ENCODE data around the gene EGLN2. TPM values are rescaled to one million over a fixed set of nuclear protein-coding genes. Genes with fewer than 3 reads are reported as not detected.
A peak's percentile ranks its signal among the peaks of the same experiment; 100 is the strongest.

EGLN2 gene
- total RNA-seq, 2 donors from 2014 or later = 50.8 to 51.4 TPM

DNA sequence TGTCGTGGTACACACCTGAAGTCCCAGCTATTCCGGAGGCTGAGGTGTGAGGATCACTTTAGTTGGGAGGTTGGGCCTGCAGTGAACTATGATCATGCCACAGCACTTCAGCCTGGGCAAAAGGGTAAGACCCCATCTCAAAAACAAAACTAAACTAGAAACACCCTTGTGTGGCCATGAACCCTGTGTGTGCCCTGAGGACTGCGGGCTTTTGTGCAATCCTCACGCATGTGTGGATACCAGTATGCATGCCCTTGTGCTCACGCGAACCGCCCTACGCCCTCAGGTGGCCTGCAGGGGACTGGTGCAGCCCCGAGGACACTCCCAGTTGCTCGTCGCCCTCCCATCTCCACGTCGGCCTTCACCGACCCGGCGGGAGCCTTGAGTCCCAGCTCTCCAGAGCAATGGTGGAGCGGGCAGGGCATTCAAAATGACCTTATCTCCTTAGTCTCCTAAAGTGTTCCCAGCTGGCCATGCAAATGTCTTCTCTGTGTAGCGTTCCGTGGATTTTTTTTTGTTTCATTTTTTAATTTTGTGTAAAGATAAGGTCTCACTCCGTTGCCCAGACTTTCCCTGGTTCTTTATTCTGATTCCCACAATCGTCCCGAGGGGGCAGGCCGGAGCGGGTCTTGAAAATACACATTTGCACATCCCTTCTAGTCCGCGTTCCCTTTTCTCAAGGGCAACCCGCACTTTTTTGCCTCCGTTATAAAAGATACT, 868 bp upstream of the EGLN2 start:
- peak in 2 of 3 donors; percentile 48 to 51 for TF ChIP-seq POLR2A (IDR thresholded peaks at IDR 0.05)
- TF ChIP-seq, protein P1, sequence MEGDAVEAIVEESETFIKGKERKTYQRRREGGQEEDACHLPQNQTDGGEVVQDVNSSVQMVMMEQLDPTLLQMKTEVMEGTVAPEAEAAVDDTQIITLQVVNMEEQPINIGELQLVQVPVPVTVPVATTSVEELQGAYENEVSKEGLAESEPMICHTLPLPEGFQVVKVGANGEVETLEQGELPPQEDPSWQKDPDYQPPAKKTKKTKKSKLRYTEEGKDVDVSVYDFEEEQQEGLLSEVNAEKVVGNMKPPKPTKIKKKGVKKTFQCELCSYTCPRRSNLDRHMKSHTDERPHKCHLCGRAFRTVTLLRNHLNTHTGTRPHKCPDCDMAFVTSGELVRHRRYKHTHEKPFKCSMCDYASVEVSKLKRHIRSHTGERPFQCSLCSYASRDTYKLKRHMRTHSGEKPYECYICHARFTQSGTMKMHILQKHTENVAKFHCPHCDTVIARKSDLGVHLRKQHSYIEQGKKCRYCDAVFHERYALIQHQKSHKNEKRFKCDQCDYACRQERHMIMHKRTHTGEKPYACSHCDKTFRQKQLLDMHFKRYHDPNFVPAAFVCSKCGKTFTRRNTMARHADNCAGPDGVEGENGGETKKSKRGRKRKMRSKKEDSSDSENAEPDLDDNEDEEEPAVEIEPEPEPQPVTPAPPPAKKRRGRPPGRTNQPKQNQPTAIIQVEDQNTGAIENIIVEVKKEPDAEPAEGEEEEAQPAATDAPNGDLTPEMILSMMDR (IDR thresholded peaks at IDR 0.05) = peak in 6 of 7 experiments; percentile 13 to 73 (median 52)
- Histone ChIP-seq H3K4me3 (peak overlapping the region in 1 of 2 donors; percentile 8), H3K9me3 (no peaks in the 10 kb centered on the region), H3K4me1 (peaks cover 40% of the 10 kb centered on the region), H3K27me3 (no peaks in the 10 kb centered on the region), H3K36me3 (replicated peaks in 1 of 2; ENCODE audit: insufficient read depth in 1 of 2, low read depth in 2 of 2) (no peaks in the 10 kb centered on the region), H3K27ac (peak overlapping the region; percentile 86 to 96 (median 91))
- intact Hi-C loops (cut with DNase I) = no loop called here
- WGBS, 2 donors = 7 to 8% methylated on average over 23 to 28 of the region's 28 CpGs
- peak; percentile 72 to 87 (median 78) for DNase-seq
- peak; percentile 30 for ATAC-seq

DNA sequence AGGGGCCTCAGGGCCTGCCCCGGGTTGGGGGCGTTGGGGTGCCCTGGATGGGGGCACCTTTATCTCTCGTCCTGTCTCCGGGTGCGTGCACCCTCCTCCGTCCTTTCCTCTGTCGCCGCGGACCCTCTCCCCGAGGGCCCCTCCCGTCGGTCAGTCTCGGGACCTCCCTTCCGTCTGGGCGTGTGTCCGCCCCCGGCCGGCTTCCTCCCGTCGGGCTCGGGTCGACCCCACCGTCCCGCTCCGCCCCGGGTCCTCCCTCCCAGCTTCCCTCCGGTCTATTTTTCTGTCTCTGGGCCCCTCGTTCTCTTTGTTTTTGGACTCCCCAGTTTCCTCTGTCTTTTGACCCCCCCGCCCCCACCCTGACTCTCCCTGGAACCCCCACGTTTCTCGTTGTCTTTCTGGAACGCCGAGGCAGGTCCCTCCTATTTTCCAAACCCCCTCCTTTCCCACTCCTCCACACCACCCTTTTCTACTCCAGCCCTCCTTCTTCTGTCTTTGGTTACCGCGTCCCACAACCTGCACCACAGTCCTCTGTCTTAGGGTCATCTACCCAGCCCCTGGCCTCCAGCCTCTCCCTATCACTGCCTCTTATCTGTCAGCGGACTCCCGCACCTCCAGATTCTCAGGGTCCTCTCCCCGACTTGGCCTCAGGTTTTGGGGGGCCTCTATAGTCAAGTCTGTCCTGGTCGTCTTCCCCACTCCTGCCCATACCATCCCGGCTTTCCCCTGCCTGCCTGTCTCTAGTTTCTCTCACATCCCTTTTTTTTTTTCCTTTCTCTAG, 757 bp downstream of the EGLN2 start:
- Histone ChIP-seq H3K4me1 (peaks cover 57% of the 10 kb centered on the region), H3K9me3 (no peaks in the 10 kb centered on the region), H3K36me3 (replicated peaks in 1 of 2; ENCODE audit: insufficient read depth in 1 of 2, low read depth in 2 of 2) (no peaks in the 10 kb centered on the region), H3K27ac (peak overlapping the region; percentile 86 to 96 (median 91)), H3K27me3 (no peaks in the 10 kb centered on the region), H3K4me3 (peak overlapping the region; percentile 80 to 86)
- ATAC-seq = no peak
- intact Hi-C loops (cut with DNase I) = no loop called here
- peak in 2 of 4 donors; percentile 42 to 43 for DNase-seq
- TF ChIP-seq, protein P1 (IDR thresholded peaks at IDR 0.05) = no peak
- no peak for TF ChIP-seq POLR2A (IDR thresholded peaks at IDR 0.05)
- WGBS, 2 donors = 3 to 4% methylated on average over 36 to 39 of the region's 40 CpGs

DNA sequence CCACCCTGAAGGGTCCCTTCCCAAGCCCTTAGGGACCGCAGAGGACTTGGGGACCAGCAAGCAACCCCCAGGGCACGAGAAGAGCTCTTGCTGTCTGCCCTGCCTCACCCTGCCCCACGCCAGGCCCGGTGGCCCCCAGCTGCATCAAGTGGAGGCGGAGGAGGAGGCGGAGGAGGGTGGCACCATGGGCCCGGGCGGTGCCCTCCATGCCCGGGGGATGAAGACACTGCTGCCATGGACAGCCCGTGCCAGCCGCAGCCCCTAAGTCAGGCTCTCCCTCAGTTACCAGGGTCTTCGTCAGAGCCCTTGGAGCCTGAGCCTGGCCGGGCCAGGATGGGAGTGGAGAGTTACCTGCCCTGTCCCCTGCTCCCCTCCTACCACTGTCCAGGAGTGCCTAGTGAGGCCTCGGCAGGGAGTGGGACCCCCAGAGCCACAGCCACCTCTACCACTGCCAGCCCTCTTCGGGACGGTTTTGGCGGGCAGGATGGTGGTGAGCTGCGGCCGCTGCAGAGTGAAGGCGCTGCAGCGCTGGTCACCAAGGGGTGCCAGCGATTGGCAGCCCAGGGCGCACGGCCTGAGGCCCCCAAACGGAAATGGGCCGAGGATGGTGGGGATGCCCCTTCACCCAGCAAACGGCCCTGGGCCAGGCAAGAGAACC, 1.5 kb downstream of the EGLN2 start:
- peak overlapping the region in 3 of 4 donors; percentile 86 to 96 (median 94) for H3K27ac ChIP-seq
- DNase-seq (no peak), ATAC-seq (no peak)
- H3K4me1 ChIP-seq = peaks cover 64% of the 10 kb centered on the region
- no peaks in the 10 kb centered on the region for H3K27me3 ChIP-seq
- TF ChIP-seq, protein P1 (IDR thresholded peaks at IDR 0.05) = no peak
- no peak for TF ChIP-seq POLR2A (IDR thresholded peaks at IDR 0.05)
- no peaks in the 10 kb centered on the region for H3K9me3 ChIP-seq
- WGBS, 2 donors = 71 to 73% methylated on average over 13 to 24 of the region's 27 CpGs
- H3K36me3 ChIP-seq (replicated peaks in 1 of 2; ENCODE audit: insufficient read depth in 1 of 2, low read depth in 2 of 2) = no peaks in the 10 kb centered on the region
- intact Hi-C loops (cut with DNase I) = no loop called here
- no peak overlapping the region for H3K4me3 ChIP-seq

DNA sequence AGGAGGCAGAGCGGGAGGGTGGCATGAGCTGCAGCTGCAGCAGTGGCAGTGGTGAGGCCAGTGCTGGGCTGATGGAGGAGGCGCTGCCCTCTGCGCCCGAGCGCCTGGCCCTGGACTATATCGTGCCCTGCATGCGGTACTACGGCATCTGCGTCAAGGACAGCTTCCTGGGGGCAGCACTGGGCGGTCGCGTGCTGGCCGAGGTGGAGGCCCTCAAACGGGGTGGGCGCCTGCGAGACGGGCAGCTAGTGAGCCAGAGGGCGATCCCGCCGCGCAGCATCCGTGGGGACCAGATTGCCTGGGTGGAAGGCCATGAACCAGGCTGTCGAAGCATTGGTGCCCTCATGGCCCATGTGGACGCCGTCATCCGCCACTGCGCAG, 2.0 kb downstream of the EGLN2 start:
- no peak overlapping the region for H3K4me3 ChIP-seq
- no peak for TF ChIP-seq POLR2A (IDR thresholded peaks at IDR 0.05)
- TF ChIP-seq, protein P1 (IDR thresholded peaks at IDR 0.05) = no peak
- H3K4me1 ChIP-seq = peaks cover 69% of the 10 kb centered on the region
- no peaks in the 10 kb centered on the region for H3K36me3 ChIP-seq (replicated peaks in 1 of 2; ENCODE audit: insufficient read depth in 1 of 2, low read depth in 2 of 2)
- WGBS, 2 donors = 83 to 100% methylated on average over 1 to 27 of the region's 27 CpGs
- no peaks in the 10 kb centered on the region for H3K27me3 ChIP-seq
- DNase-seq = peak in 1 of 4 donors; percentile 24
- no peak overlapping the region for H3K27ac ChIP-seq
- no peaks in the 10 kb centered on the region for H3K9me3 ChIP-seq
- intact Hi-C loops (cut with DNase I) = no loop called here
- no peak for ATAC-seq

Measured in body of pancreas (tissue), 4 donors.